H4 (cell line): Measurements from ENCODE around the gene GCGR. TPM values are rescaled to one million over a fixed set of nuclear protein-coding genes. Genes with fewer than 3 reads are reported as not detected.

ENCODE experiments used
- DNase-seq: peaks from one replicate; pipeline ENCODE4 v3.0.0-alpha.2; 2015; ENCODE audit warnings: low spot score
- total RNA-seq: library from RNA; depleted of rRNA; stranded (reverse); fragments of >200 nt; shearing (Covaris generic); gene quantifications from 2 replicates; pipeline ENCODE4 v1.2.3, GENCODE V29; 2014; rRNA removed

Gene GCGR
- total RNA-seq, 1 experiment from 2014 or later: not detected

- DNase-seq: no peak
These were observed 43.1 kb downstream of the GCGR start for GRCh38 chr17:81846743-81847689.

DNA sequence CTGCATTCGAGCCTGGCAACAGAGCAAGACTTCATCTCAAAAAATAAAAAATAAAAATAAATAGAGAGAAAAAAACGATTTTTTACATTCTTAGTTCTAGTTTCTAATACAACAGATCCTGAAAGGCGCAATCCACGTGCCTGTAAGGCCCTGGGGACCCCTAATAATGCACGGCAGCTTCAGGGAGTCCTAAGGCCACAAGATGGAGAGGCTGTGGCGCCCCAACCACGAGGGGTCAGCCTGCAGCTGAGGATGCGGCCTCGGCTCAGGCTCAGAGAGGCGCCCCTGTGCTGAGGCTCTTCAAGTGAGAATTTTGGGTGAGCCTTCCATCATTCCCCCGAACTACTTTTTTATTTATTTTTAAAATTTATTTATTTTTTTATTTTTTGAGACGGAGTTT is 45.5 kb downstream of the GCGR start:
- DNase-seq: no peak

GRCh38 chr17:81851423-81851822 is 47.5 kb downstream of the GCGR start:
- DNase-seq: no peak

DNA sequence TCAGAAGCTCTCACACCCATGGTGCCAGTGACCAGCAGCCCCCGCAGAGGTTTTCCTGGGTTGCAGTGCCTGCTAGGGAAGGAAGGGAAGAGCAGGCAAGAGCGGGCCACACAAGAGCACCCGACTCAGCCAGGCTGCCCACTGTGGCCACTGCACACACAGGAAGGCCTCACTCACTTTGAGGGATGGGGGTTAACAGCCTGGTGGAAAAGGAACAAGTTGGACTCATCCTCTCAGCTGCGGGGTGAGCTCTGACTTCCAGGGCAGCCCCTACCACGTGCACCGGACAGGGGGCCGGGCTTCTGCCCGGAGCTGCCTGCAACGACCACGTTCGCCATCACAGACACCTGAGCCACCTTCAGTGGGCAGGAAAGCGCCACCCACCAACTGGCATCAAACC is 48.3 kb downstream of the GCGR start:
- DNase-seq: no peak

GRCh38 chr17:81854974-81855774 is 51.2 kb downstream of the GCGR start:
- DNase-seq: no peak

DNA sequence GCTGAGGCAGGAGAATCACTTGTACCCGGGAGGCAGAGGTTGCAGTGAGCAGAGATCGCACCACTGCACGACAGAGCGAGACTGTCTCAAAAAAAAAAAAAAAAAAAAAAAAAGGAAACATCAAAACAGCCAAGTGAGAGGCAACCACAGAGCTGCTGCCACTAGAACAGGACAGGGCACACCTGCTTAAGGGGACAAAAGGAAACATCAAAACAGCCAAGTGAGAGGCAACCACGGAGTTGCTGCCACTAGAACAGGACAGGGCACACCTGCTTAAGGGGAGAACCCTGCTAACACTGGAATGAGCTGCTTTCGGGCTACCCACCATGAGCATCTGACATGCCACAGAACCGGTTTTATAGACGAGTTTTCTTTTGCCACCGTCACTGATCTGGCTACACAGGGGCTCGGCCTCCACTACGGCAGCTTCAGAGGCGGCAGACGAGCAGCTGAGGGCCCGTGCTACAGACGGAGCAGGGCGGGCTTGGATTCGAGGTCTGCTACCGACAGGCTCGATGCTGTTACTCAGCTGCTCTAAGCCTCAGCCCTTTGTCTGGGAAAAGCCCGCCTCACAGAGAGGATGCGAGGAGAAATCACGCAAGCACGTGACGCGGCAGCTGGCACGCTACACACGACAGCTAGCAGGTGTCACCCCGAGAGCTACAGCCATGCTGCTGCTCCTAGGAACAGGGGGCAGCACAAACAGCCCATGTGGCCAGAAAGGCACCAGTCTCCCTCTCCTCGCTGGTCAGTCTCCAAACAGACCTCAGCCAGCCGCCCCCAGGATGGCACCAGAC is 54.4 kb downstream of the GCGR start:
- DNase-seq: no peak

DNA sequence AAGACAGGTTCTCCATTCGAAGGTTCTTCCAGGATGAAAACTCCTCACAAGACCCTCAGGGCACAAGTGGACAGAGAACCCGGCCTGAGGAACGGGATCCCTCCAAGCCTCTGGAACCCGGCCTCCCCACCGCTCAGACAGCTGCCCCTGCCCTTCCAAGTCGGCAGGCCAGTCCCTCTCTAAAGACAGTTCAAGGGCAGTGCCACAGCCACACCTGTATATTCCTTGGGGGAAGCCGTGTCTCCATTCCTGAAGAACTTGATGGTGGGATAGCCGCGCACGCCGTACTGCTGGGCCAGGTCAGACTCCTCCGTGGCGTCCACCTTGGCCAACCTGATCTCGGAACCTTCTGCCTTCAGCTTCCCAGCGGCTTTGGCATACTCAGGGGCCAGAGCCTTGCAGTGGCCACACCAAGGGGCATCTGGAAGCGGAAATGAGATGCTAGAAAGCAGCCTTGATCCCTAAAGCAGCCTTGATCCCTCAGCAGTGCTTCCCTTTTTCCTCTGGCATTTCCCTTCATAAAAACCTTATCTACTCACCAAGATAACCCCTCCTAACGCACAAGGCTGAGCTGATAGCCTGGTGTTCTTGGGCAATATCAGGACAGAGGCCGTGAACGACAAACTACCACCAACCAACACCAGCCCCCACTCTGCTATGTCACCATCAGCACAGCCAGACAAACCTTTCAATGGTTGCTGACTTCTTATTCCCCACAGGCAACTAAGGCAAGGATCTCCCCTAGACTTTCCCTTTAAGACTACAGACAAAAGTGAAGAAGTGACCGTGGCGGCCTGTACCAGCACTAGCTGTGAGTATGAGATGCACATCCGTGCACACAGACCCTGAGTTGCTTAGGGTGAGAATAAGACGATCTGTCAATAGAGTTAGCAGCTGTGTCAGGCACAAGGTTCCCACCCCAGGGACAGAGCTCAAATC is 55.3 kb downstream of the GCGR start:
- DNase-seq: no peak

DNA sequence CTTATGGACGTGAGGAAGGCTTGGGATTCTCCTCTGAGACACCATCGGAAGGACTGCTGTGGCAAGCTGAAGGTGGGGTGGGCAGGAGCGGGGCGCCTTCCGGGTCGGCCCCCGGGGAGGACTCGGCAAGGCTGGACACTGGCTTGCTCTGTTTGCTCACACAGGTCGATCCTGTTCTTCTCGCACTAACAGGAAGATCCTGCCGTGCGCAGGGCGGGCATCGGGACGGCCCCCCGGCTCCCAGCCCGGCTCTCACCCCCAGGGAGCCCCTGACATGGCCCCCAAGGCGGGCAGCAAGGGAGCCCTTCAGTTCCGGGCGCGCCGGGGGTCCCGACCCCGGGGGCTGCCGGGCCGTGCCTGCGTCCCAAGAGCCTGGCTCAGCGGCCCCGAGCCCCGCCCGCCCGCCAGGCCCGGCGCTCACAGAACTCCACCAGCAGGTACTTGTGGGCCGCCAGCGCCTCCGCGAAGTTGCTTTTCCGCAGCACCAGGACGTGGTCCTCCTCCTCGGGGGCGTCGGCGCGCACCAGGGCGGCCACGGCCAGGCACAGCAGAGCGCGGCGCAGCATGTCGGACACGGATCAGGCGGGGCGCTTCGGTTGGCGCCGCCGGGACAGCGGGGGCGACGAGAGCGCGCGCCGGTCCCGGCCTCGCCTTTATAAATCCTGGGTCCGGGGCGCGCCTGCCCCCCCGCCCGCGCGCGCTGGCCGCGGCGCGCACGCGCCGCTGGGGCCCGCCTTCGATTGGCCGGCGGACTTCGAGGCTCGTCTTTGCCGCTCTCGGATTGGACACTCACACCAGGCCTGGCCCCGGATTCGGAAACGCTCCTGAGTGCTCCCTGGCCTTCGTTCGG is 56.2 kb downstream of the GCGR start, which contains the start of gene P4HB:
Gene P4HB (minus strand): TSS at position 630 of the 850 bp plus-strand sequence. CDS start 64 bp downstream, at position 566.
- no peak for DNase-seq

DNA sequence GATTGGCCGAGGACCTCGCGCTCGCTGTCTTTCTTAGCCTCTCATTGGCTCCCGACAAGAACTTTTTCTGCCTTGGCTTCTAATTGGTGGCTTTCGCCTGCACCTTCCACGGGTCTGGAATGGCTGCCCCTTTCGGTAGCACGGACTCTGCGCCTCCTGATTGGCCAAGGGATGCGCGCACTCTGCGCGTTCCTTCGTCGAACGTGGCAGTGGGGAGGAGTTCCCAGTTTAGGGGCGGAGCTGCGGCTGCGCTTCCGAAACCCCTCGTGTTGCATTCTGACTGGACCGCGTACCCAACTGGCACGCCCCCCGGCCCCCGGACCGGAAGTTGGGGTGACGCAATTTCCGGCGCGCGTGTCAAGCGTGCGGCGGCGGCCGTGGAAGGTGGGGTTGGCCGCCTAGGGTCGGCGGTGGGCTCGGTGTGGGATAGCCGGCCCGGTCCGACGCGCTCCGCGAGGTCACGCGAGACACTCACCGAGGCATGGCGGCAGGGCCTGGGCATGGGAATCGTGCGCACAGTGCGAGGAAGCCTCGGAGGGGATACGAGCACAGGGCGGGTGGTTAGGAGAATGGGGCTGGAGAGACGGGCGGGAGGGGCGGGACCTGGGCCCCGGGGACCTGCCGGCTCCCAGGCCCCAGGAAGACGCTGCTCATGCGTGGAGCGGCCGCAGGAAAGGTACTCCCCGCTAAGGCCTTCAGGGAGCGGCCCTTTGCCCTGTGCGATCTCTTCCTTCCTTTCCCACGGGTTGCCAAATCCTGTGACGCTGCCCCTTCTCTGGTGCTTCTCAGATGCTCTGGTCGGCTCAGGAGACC is 57.0 kb downstream of the GCGR start:
- peak; percentile 100 for DNase-seq

DNA sequence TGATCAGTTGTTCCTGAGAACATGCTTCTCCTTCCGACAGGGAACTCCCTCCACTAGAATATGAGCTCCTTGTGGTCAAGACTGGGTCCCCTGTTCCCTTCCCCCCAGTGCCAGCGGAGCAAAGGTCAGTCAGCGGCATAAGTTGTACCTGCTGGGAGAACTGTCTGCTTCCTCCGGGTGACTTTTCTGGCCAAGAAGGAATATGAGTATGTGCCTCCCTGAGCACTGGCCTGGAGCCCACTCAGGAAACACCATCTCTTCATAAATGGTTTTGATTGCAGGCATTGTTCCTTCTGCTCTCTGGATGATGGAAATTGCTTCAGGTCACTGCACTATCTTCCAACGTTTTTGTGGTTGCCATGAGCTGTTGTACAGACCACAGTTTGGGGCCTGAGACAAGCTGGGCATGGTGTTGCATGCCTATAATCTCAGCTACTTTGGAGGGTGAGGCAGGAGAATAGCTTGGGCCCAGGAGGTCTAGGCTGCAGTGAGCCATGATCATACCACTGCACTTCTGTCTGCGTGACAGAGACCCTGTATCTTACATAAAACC is 59.2 kb downstream of the GCGR start:
- no peak for DNase-seq

Other genes with a start within 250 kb of the GCGR start
- 55.0 and 63.7 TPM in 2 replicates for gene NPLOC4, start 167.0 kb upstream of the GCGR start, total RNA-seq
- 0.06 and 1.5 TPM in 2 replicates for gene TSPAN10, start 167.0 kb upstream of the GCGR start, total RNA-seq
- not detected in 2 replicates for gene PDE6G, start 147.6 kb upstream of the GCGR start, total RNA-seq
- 36.3 and 47.4 TPM in 2 replicates for gene OXLD1, start 137.5 kb upstream of the GCGR start, total RNA-seq
- gene CCDC137, start 137.4 kb upstream of the GCGR start, total RNA-seq: 10.7 and 16.7 TPM in 2 replicates
- gene ARL16, start 120.4 kb upstream of the GCGR start, total RNA-seq: 31.1 and 47.5 TPM in 2 replicates
- gene HGS, start 120.1 kb upstream of the GCGR start, total RNA-seq: 26.6 and 38.3 TPM in 2 replicates
- gene MRPL12, start 100.8 kb upstream of the GCGR start, total RNA-seq: 16.9 and 21.9 TPM in 2 replicates
- 51.6 and 77.0 TPM in 2 replicates for gene SLC25A10, start 91.9 kb upstream of the GCGR start, total RNA-seq
- gene MCRIP1, start 29.1 kb downstream of the GCGR start, total RNA-seq: 13.7 and 14.9 TPM in 2 replicates
- gene PPP1R27, start 30.9 kb downstream of the GCGR start, total RNA-seq: not detected in 2 replicates
- 921 and 1,439 TPM in 2 replicates for gene P4HB, start 56.4 kb downstream of the GCGR start, total RNA-seq
- gene ARHGDIA, start 67.2 kb downstream of the GCGR start, total RNA-seq: 78.2 and 78.9 TPM in 2 replicates
- 149 and 166 TPM in 2 replicates for gene ALYREF, start 87.4 kb downstream of the GCGR start, total RNA-seq
- gene ANAPC11, start 87.6 kb downstream of the GCGR start, total RNA-seq: 189 and 222 TPM in 2 replicates
- gene NPB, start 98.1 kb downstream of the GCGR start, total RNA-seq: 0.04 TPM in 1 of 2 replicates, not detected in the other
- 34.7 and 39.0 TPM in 2 replicates for gene PCYT2, start 107.2 kb downstream of the GCGR start, total RNA-seq
- 5.5 and 8.7 TPM in 2 replicates for gene SIRT7, start 114.0 kb downstream of the GCGR start, total RNA-seq
- 8.7 and 9.3 TPM in 2 replicates for gene MAFG, start 123.6 kb downstream of the GCGR start, total RNA-seq
- 92.4 and 128 TPM in 2 replicates for gene PYCR1, start 133.2 kb downstream of the GCGR start, total RNA-seq
- not detected in 2 replicates for gene MYADML2, start 143.1 kb downstream of the GCGR start, total RNA-seq
- gene NOTUM, start 157.0 kb downstream of the GCGR start, total RNA-seq: 0.06 and 0.45 TPM in 2 replicates
- 24.9 and 32.5 TPM in 2 replicates for gene ASPSCR1, start 173.5 kb downstream of the GCGR start, total RNA-seq
- 86.2 and 88.7 TPM in 2 replicates for gene CENPX, start 218.7 kb downstream of the GCGR start, total RNA-seq
- gene LRRC45, start 219.2 kb downstream of the GCGR start, total RNA-seq: 7.3 and 11.3 TPM in 2 replicates
- 15.1 and 21.6 TPM in 2 replicates for gene RAC3, start 227.5 kb downstream of the GCGR start, total RNA-seq
- 99.5 and 107 TPM in 2 replicates for gene DCXR, start 233.5 kb downstream of the GCGR start, total RNA-seq
- 9.1 and 9.9 TPM in 2 replicates for gene RFNG, start 247.7 kb downstream of the GCGR start, total RNA-seq
- gene GPS1, start 247.7 kb downstream of the GCGR start, total RNA-seq: 108 TPM in 2 replicates